AG09309 (cell line): ENCODE measurements around the gene NELL2.
"Not testable (repeated sequence)": the region's sequence is repeated elsewhere in the genome, so short reads cannot be mapped to it uniquely, and the experiment has no call there.

Experiments
- DNase-seq: peaks from one replicate; pipeline ENCODE4 v3.0.0-alpha.2; 2010; ENCODE audit warnings: low read depth
- H3K4me3 ChIP-seq: 2 replicates; pipeline ENCODE4 v1.5.1; 2011; ENCODE audit warnings: mild to moderate bottlenecking, low read depth, low read length, moderate library complexity; ENCODE audit not compliant: control insufficient read depth
- CTCF ChIP-seq: IDR thresholded peaks from 2 replicates; pipeline ENCODE4 v1.5.1; 2011; ENCODE audit warnings: mild to moderate bottlenecking, low read depth, low read length, inconsistent platforms; ENCODE audit not compliant: insufficient read depth, control insufficient read depth; ENCODE audit errors: missing control alignments

Gene NELL2

GRCh38 chr12:44839785-44840184 lies 36.3 kb downstream of the NELL2 start:
- no peak for DNase-seq
- TF ChIP-seq CTCF: no peak
- no peak overlapping the region for H3K4me3 ChIP-seq

- no peak for TF ChIP-seq CTCF
- H3K4me3 ChIP-seq: no peak overlapping the region
- no peak for DNase-seq
Observed at GRCh38 chr12:44837114-44837755, 38.9 kb downstream of the NELL2 start.

- no peak for DNase-seq
- no peak for TF ChIP-seq CTCF
- no peak overlapping the region for H3K4me3 ChIP-seq
Observed at GRCh38 chr12:44835641-44836379, 40.3 kb downstream of the NELL2 start.

GRCh38 chr12:44834996-44835395 lies 41.1 kb downstream of the NELL2 start:
- DNase-seq, H3K4me3 ChIP-seq: not testable (repeated sequence)

- DNase-seq: no peak
- TF ChIP-seq CTCF: no peak
- no peak overlapping the region for H3K4me3 ChIP-seq
Observed at GRCh38 chr12:44833561-44833960, 42.6 kb downstream of the NELL2 start.

- no peak for TF ChIP-seq CTCF
- H3K4me3 ChIP-seq: no peak overlapping the region
- DNase-seq: no peak
Observed at GRCh38 chr12:44830566-44831055, 45.5 kb downstream of the NELL2 start.

GRCh38 chr12:44829045-44829444 lies 47.1 kb downstream of the NELL2 start:
- no peak overlapping the region for H3K4me3 ChIP-seq
- no peak for DNase-seq
- no peak for TF ChIP-seq CTCF
